GM19025 (cell line): ENCODE results near the gene CDIP1.

Experiments used
- ATAC-seq: cut with Tn5 transposase; IDR thresholded peaks from one replicate; pipeline ENCODE4 v1.9.1; 2021; ENCODE audit warnings: mild to moderate bottlenecking, low read depth, moderate library complexity; ENCODE audit not compliant: unreplicated experiment

Gene CDIP1

GRCh38 chr16:4517812-4518680 is 20.5 kb downstream of the CDIP1 start:
- ATAC-seq = no peak

GRCh38 chr16:4515611-4516233 is 22.9 kb downstream of the CDIP1 start:
- ATAC-seq = peak; percentile 56

GRCh38 chr16:4514606-4515005 is 24.0 kb downstream of the CDIP1 start:
- no peak for ATAC-seq

- no peak for ATAC-seq
These were observed 24.7 kb downstream of the CDIP1 start for GRCh38 chr16:4513881-4514280.

- ATAC-seq = no peak
These were observed 25.3 kb downstream of the CDIP1 start for GRCh38 chr16:4513086-4513860.

GRCh38 chr16:4512473-4512872 is 26.1 kb downstream of the CDIP1 start:
- no peak for ATAC-seq

- no peak for ATAC-seq
These were observed 27.0 kb downstream of the CDIP1 start for GRCh38 chr16:4511441-4512082.

- ATAC-seq = no peak
These were observed 27.7 kb downstream of the CDIP1 start for GRCh38 chr16:4510747-4511426.

GRCh38 chr16:4510131-4510530 is 28.4 kb downstream of the CDIP1 start:
- no peak for ATAC-seq

GRCh38 chr16:4509420-4509819 is 29.2 kb downstream of the CDIP1 start:
- ATAC-seq = no peak

GRCh38 chr16:4508806-4509205 is 29.8 kb downstream of the CDIP1 start:
- no peak for ATAC-seq

- ATAC-seq = no peak
These were observed 30.8 kb downstream of the CDIP1 start for GRCh38 chr16:4507588-4508345.

GRCh38 chr16:4506450-4506849 is 32.1 kb downstream of the CDIP1 start:
- ATAC-seq = no peak

GRCh38 chr16:4505356-4506147 is 33.0 kb downstream of the CDIP1 start:
- no peak for ATAC-seq

GRCh38 chr16:4501071-4501478 is 37.5 kb downstream of the CDIP1 start:
- no peak for ATAC-seq

GRCh38 chr16:4500272-4500671 is 38.3 kb downstream of the CDIP1 start:
- no peak for ATAC-seq

- ATAC-seq = no peak
These were observed 39.4 kb downstream of the CDIP1 start for GRCh38 chr16:4499196-4499555.

- no peak for ATAC-seq
These were observed 39.9 kb downstream of the CDIP1 start for GRCh38 chr16:4498546-4499195.
